DND-41 (cell line): ENCODE data around the gene STX16.

ENCODE experiments used
- ATAC-seq: fragments of 200-7000 bp; cut with Tn5 transposase; 3 replicates; pipeline ENCODE4 v1.9.1; 2021; ENCODE audit warnings: low read depth; ENCODE audit not compliant: insufficient read depth
- DNase-seq: peaks from one replicate; pipeline ENCODE4 v3.0.0-alpha.2; 2020
- H2AFZ ChIP-seq: 2 replicates; pipeline ENCODE4 v1.6.0; 2012; ENCODE audit warnings: low read depth, low read length
- H3K27ac ChIP-seq: 2 replicates; pipeline ENCODE4 v1.5.1; 2012; ENCODE audit warnings: low read length, inconsistent platforms
- H3K27me3 ChIP-seq: fragments of 200-600 bp; sonication (generic); 2 replicates; pipeline ENCODE4 v1.6.0; 2012; ENCODE audit warnings: low read length, mild to moderate bottlenecking, inconsistent platforms; ENCODE audit not compliant: insufficient read depth, poor library complexity
- H3K36me3 ChIP-seq: 2 replicates; pipeline ENCODE4 v1.5.1; 2012; ENCODE audit warnings: low read length, inconsistent platforms; ENCODE audit not compliant: insufficient read depth
- H3K4me1 ChIP-seq: 2 replicates; pipeline ENCODE4 v1.5.1; 2012; ENCODE audit warnings: mild to moderate bottlenecking, low read length; ENCODE audit not compliant: insufficient read depth
- H3K4me2 ChIP-seq: 2 replicates; pipeline ENCODE4 v1.6.0; 2012; ENCODE audit warnings: mild to moderate bottlenecking, moderate library complexity, low read length, inconsistent platforms; ENCODE audit not compliant: insufficient read depth
- H3K4me3 ChIP-seq, 2 experiments: fragments of 200-600 bp in 1 of 2; shearing (Covaris generic) in 1 of 2; 2 replicates each; pipeline ENCODE4 v1.5.1; 2012 to 2016; ENCODE audit warnings: inconsistent platforms in 2 of 2, low read length in 2 of 2, mild to moderate bottlenecking in 2 of 2, low read depth in 1 of 2, moderate library complexity in 1 of 2
- H3K79me2 ChIP-seq: 2 replicates; pipeline ENCODE4 v1.6.0; 2012; ENCODE audit warnings: low read length, inconsistent platforms; ENCODE audit not compliant: insufficient read depth
- H3K9ac ChIP-seq: 2 replicates; pipeline ENCODE4 v1.6.0; 2012; ENCODE audit warnings: low read depth, mild to moderate bottlenecking, inconsistent platforms, low read length, moderate library complexity
- H3K9me3 ChIP-seq: 2 replicates; pipeline ENCODE4 v1.5.1; 2012; ENCODE audit warnings: low read length, moderate library complexity, mild to moderate bottlenecking, inconsistent platforms; ENCODE audit not compliant: insufficient read depth, severe bottlenecking
- H4K20me1 ChIP-seq: 2 replicates; pipeline ENCODE4 v1.6.0; 2012; ENCODE audit warnings: low read length; ENCODE audit not compliant: insufficient read depth
- CTCF ChIP-seq: IDR thresholded peaks from 2 replicates; pipeline ENCODE4 v1.5.1; 2012; ENCODE audit warnings: borderline replicate concordance, low read length, moderate library complexity, mild to moderate bottlenecking; ENCODE audit not compliant: poor library complexity, severe bottlenecking; ENCODE audit errors: extremely low read depth
- EZH2 ChIP-seq: IDR thresholded peaks from 3 replicates; pipeline ENCODE4 v1.6.1; 2012; ENCODE audit warnings: borderline replicate concordance, low read depth, mild to moderate bottlenecking, moderate library complexity, low read length, inconsistent platforms; ENCODE audit not compliant: severe bottlenecking

Gene STX16

GRCh38 chr20:58706150-58706892 is 55.2 kb downstream of the STX16 start:
- TF ChIP-seq EZH2 = no peak
- Histone ChIP-seq H3K9ac (no peak overlapping the region), H3K36me3 (peaks cover 53% of the 10 kb centered on the region), H4K20me1 (0 out of 2 replicates have a peak, but pooled peaks cover 2% of the 10 kb centered on the region), H3K79me2 (no peaks in the 10 kb centered on the region), H3K4me1 (no peaks in the 10 kb centered on the region), H3K27me3 (no peaks in the 10 kb centered on the region), H3K27ac (no peak overlapping the region), H3K9me3 (no peaks in the 10 kb centered on the region), H3K4me3 (no peak overlapping the region), H2AFZ (no peak overlapping the region), H3K4me2 (no peak overlapping the region)
- DNase-seq (no peak), ATAC-seq (no peak)

GRCh38 chr20:58706975-58707681 is 56.0 kb downstream of the STX16 start:
- H3K4me1 ChIP-seq = no peaks in the 10 kb centered on the region
- TF ChIP-seq EZH2 = no peak
- no peak for TF ChIP-seq CTCF
- peaks cover 48% of the 10 kb centered on the region for H3K36me3 ChIP-seq
- no peak for ATAC-seq
- no peak overlapping the region for H3K4me2 ChIP-seq
- H3K79me2 ChIP-seq = no peaks in the 10 kb centered on the region
- H3K9me3 ChIP-seq = no peaks in the 10 kb centered on the region
- H3K9ac ChIP-seq = no peak overlapping the region
- 0 out of 2 replicates have a peak, but pooled peaks cover under 1% of the 10 kb centered on the region for H4K20me1 ChIP-seq
- no peak for DNase-seq
- no peak overlapping the region for H3K4me3 ChIP-seq
- no peak overlapping the region for H2AFZ ChIP-seq
- H3K27me3 ChIP-seq = no peaks in the 10 kb centered on the region
- H3K27ac ChIP-seq = no peak overlapping the region

- H3K4me2 ChIP-seq = no peak overlapping the region
- TF ChIP-seq EZH2 (no peak), CTCF (no peak)
- no peaks in the 10 kb centered on the region for H3K4me1 ChIP-seq
- H3K36me3 ChIP-seq = peaks cover 44% of the 10 kb centered on the region
- H2AFZ ChIP-seq = no peak overlapping the region
- H3K9me3 ChIP-seq = no peaks in the 10 kb centered on the region
- no peak overlapping the region for H3K27ac ChIP-seq
- H3K79me2 ChIP-seq = no peaks in the 10 kb centered on the region
- H3K27me3 ChIP-seq = no peaks in the 10 kb centered on the region
- H3K9ac ChIP-seq = no peak overlapping the region
- peaks cover 4% of the 10 kb centered on the region; the same call in 1 of the 2 replicates for H4K20me1 ChIP-seq
- no peak overlapping the region for H3K4me3 ChIP-seq
- DNase-seq = no peak
- ATAC-seq = no peak
Measured at GRCh38 chr20:58707770-58708169, 56.7 kb downstream of the STX16 start.

- Histone ChIP-seq H3K9me3 (no peaks in the 10 kb centered on the region), H3K4me2 (no peak overlapping the region), H3K27me3 (no peaks in the 10 kb centered on the region), H3K27ac (no peak overlapping the region), H3K79me2 (no peaks in the 10 kb centered on the region), H2AFZ (no peak overlapping the region), H3K4me3 (no peak overlapping the region), H3K9ac (no peak overlapping the region), H4K20me1 (peaks cover 4% of the 10 kb centered on the region; the same call in 1 of the 2 replicates), H3K4me1 (no peaks in the 10 kb centered on the region), H3K36me3 (peaks cover 38% of the 10 kb centered on the region)
- no peak for TF ChIP-seq CTCF
- TF ChIP-seq EZH2 = no peak
- DNase-seq (no peak), ATAC-seq (no peak)
Measured at GRCh38 chr20:58708246-58708931, 57.3 kb downstream of the STX16 start.
